ENCODE data around the gene ZNF423. TPM values are rescaled to one million over a fixed set of nuclear protein-coding genes. Genes with fewer than 3 reads are reported as not detected.

The ZNF423 gene
- total RNA-seq, 4 donors from 2014 or later: 6.6 to 22.9 (median 8.6) TPM

DNA sequence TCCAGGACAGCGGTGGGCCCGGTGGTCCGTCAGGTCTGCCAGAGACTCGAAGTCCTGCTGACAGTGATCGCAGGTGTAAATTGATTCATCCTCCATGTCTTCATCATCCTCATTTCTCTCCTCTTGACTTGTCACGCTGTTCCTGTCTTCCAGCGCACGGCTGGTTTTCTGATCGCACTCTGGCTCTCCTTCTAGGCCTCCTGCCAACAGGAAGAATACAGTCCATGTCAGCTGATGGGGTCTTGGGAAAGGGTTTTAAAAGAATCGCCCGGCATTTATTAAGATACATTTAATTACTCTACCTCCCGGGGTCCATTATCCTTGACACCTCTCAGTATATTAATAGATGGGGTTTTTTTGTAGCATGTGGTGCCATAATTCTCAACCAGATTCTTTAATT is 125.1 kb downstream of the ZNF423 start:
- ATAC-seq (ENCODE audit: low FRiP score): no peak
- DNase-seq (ENCODE audit: low spot score): no peak
- TF ChIP-seq, protein P1, sequence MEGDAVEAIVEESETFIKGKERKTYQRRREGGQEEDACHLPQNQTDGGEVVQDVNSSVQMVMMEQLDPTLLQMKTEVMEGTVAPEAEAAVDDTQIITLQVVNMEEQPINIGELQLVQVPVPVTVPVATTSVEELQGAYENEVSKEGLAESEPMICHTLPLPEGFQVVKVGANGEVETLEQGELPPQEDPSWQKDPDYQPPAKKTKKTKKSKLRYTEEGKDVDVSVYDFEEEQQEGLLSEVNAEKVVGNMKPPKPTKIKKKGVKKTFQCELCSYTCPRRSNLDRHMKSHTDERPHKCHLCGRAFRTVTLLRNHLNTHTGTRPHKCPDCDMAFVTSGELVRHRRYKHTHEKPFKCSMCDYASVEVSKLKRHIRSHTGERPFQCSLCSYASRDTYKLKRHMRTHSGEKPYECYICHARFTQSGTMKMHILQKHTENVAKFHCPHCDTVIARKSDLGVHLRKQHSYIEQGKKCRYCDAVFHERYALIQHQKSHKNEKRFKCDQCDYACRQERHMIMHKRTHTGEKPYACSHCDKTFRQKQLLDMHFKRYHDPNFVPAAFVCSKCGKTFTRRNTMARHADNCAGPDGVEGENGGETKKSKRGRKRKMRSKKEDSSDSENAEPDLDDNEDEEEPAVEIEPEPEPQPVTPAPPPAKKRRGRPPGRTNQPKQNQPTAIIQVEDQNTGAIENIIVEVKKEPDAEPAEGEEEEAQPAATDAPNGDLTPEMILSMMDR (IDR thresholded peaks at IDR 0.05): no peak

DNA sequence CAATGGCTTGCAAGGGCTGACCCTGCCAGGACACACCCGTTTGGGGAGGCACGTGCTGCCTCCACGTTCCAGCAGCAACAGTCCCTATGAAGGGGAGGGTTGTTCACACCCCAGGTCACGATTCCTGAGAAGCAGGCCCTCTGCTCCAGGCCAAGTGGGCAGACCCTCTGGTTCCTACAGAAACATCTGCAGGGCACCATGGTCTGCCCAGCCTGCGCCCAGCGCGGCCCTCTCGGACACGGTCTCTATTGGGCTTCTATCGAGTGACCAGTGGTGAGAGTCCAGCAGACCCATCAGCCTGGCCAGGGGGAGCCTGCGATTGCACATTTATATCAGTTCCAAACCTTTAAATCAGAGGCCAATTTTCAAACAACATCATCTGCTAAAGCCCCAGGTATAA is 128.3 kb downstream of the ZNF423 start:
- DNase-seq (ENCODE audit: low spot score): no peak
- TF ChIP-seq, protein P1 (IDR thresholded peaks at IDR 0.05): no peak
- ATAC-seq (ENCODE audit: low FRiP score): no peak

DNA sequence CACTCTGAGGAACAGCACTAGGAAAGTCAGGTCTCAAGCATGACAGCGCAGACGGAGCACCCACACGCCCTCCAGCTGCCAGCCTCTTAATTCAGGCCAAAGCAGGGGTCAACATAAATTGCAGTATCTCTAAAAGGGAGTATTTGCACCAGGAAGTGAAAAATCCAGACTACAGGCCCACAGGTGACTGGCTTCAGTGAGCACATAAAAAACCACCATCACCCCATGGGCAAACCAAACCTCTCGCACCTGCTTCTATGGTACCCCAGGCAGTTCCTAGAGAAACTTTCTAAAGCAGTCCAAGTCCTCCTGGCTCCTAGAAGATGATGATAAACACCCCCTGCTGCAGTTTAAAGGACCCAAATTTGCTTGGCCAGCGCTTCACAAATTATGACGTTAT is 129.8 kb downstream of the ZNF423 start:
- ATAC-seq (ENCODE audit: low FRiP score): no peak
- DNase-seq (ENCODE audit: low spot score): no peak
- TF ChIP-seq, protein P1 (IDR thresholded peaks at IDR 0.05): no peak

DNA sequence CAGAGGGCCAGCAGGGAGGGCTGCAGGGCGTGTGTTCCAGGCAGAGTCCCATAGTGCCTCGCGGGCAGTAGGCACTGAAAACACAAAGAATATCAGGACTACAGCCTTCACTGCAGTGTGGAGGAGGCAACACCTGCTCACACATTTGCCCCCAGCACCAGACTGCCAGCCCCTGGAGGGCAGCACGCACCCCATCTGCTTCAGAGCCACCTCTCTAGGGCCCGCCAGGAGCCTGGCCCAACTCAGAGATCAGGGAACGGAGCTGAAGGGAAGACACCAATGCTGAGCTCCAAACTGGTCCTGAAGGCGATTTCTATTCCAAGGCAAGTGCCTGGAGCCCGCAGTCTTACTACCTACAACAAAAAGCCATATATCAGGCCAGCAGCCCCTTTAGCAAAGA is 130.3 kb downstream of the ZNF423 start:
- TF ChIP-seq, protein P1 (IDR thresholded peaks at IDR 0.05): no peak
- DNase-seq (ENCODE audit: low spot score) (no peak), ATAC-seq (ENCODE audit: low FRiP score) (no peak)

DNA sequence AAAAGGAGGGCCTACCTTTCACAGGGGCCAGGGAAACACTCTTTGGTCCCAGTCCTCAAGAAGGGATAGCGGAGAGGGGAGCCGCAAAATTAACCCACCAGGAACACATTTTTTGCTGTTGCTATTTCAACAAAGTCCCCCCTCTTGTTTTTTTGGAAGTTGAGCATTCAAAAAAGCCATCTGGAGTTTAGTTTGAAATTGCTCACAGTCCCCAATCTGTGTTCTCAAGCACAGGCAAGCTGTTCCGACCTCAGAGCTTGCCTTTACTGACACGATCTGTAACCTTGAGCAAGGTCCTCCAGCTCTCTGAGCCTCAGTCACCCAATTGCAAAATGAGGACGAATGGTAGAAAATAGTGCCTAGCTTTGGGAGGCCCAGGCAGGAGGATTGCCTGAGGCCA is 131.1 kb downstream of the ZNF423 start:
- DNase-seq (ENCODE audit: low spot score): no peak
- TF ChIP-seq, protein P1 (IDR thresholded peaks at IDR 0.05): no peak
- no peak for ATAC-seq (ENCODE audit: low FRiP score)

DNA sequence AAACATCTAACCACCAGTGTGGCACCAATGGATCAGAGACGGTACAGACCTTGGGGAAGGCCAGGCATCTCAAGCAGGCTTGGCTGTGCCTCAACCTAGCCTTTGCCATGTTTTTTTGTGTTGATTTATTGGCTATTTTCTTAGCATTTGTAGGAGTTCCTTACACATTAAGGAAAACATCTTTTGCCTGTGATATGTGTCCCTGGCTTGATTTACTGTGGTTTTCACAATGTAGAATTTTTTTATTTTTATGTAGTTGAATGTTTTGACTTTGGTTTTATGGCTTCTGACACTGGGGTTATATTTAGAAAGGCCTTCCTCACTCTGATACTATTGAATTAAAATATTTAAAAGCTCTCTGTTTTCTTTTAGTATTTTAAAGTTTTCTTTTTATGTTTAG is 132.6 kb downstream of the ZNF423 start:
- no peak for ATAC-seq (ENCODE audit: low FRiP score)
- TF ChIP-seq, protein P1 (IDR thresholded peaks at IDR 0.05): no peak
- no peak for DNase-seq (ENCODE audit: low spot score)

DNA sequence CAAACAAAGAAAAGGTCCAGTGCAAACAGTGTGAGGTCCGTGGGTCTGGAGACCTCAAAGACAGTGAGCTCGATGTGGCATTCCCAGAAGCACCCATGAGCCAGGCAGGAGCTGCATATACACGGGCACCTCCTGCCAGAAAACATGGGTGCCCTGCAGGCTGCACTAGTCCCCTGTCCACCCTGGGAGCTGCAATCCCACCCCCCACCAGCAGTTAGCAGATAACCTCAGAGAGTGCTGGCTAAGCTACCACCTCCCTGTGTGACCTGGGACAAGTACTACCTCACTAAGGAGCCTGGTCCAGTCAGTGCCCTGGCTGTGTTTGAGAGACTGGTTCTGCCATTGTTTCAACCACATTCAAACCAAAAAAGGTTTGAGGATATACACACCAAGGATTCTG is 135.7 kb downstream of the ZNF423 start:
- TF ChIP-seq, protein P1 (IDR thresholded peaks at IDR 0.05): no peak
- no peak for ATAC-seq (ENCODE audit: low FRiP score)
- no peak for DNase-seq (ENCODE audit: low spot score)
